GM10266 (cell line): ENCODE results near the gene TMC6.
"Not testable (repeated sequence)": the region's sequence is repeated elsewhere in the genome, so short reads cannot be mapped to it uniquely, and the experiment has no call there.

Experiments
- DNase-seq: peaks from one replicate; pipeline ENCODE4 v3.0.0; 2012; ENCODE audit errors: extremely low spot score
- CTCF ChIP-seq: IDR thresholded peaks from 2 replicates; pipeline ENCODE4 v1.5.1; 2012; ENCODE audit warnings: mild to moderate bottlenecking, low read depth; ENCODE audit not compliant: control insufficient read depth, insufficient read depth; ENCODE audit errors: missing control alignments

The TMC6 gene

GRCh38 chr17:78117027-78117981, 11.3 kb downstream of the TMC6 start:
- TF ChIP-seq CTCF = peak; percentile 43
- DNase-seq = no peak

GRCh38 chr17:78116411-78116810, 12.1 kb downstream of the TMC6 start:
- no peak for TF ChIP-seq CTCF
- DNase-seq = no peak

GRCh38 chr17:78115803-78116202, 12.8 kb downstream of the TMC6 start:
- DNase-seq = not testable (repeated sequence)

GRCh38 chr17:78114831-78115723, 13.5 kb downstream of the TMC6 start:
- DNase-seq = no peak
- TF ChIP-seq CTCF = no peak

GRCh38 chr17:78113804-78114785, 14.5 kb downstream of the TMC6 start:
- TF ChIP-seq CTCF = no peak
- DNase-seq = no peak

GRCh38 chr17:78112518-78113471, 15.8 kb downstream of the TMC6 start:
- TF ChIP-seq CTCF = peak; percentile 98
- peak; percentile 89 for DNase-seq
